ENCODE results near the gene CLDN14.

GRCh38 chr21:36501589-36501892 is 21.6 kb upstream of the CLDN14 start:
- no peak for TF ChIP-seq POLR2A (IDR thresholded peaks at IDR 0.05)
- no peak for TF ChIP-seq CTCF (IDR thresholded peaks at IDR 0.05)
